Right hindlimb (tissue), 1 donor: ENCODE results near the gene FAM53B.

Experiments
- DNase-seq: peaks from one replicate; pipeline ENCODE4 v3.0.0-alpha.2; 2018

Gene FAM53B

DNA sequence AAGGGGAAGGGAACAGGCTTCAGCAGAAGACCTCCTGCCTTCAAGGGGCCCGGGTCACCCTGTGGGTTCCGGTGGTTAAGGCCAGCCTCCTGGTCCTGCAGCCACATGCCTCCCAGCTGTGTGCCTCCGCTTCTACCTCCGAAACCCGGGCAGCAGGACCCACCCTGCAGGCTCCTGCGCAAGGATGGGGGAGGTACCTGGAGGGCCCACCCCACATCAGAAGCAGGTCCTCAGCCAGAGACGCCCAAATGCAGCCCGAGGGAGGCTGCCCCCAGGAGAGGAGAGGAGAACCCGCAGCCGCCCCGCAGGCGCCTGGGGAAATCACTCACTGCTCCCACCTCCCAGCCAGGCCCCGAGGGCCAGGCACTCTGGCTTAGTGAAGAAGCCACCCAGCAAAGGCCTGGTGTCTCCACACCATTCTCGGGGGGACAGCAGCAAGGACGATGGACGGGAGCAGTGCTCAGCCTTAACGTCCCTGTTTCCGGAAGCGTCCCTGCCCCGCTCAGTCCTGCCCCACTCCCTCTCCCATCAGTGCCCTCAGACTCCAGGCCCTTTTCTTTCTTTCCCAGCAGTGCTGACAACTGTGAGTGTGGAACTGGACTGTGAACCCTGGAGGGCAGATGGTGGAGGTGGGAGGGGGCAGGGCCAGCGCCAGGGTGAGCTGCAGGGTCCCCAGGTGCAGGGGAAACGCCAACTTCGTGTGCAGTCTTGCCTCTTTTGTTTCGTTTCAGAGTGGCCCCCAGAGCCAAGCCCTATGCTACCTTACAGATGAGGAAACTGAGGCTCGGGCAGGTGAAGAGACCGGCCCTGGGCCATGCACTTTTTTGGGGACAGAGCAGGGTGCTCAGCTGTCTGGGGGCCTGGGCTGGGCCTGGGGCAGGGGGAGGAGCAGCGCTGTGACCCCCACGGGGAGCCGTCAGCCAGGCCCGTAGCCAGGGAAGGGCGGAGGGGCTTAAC lies 138.0 kb downstream of the FAM53B start:
- DNase-seq = no peak

GRCh38 chr10:124605481-124605855 lies 138.7 kb downstream of the FAM53B start:
- no peak for DNase-seq

- DNase-seq = no peak
Observed at GRCh38 chr10:124605001-124605370, 139.2 kb downstream of the FAM53B start.

- DNase-seq = no peak
Observed at GRCh38 chr10:124604214-124605000, 139.8 kb downstream of the FAM53B start.

DNA sequence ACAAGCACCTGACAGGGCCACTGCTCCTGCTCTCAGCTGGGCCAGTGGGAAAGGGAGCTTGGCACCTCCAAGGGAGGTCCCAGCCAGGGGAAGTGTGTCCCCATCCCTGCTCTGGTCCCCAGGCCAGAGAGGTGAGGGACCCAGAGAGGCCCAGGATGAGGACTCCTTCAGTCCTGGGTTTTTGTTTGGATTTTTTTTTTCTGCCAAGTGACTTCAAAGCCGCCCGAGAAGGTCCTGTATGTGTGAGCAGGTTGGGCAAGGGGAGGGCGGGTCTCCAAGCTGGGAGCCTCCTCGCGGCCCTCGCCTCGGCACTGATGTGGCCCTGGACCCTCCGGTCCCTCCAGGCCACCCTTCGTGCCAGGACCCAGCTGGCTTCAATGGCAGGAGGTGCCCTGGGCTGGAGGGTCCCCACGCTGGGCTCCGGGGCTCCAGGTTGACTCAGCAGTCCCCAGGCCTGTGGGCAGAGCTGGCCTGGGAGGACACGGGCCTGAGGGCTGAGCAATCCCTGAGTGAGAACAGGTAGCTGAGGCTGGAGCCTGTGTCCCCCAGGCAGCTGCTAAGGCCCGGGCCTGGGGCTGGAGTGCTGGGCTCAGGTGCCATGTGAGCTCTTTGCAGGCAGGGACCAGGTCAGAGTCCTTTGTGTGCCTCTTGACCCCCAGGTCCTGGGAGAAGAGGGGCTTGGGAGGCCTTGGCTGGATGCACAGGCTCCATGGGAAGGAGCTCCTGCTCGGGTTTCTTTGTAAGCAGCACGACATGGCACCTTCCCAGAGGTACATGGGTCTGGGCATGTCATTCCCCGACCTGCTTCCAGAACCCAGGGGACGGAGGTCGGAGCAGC lies 140.6 kb downstream of the FAM53B start:
- no peak for DNase-seq

- no peak for DNase-seq
Observed at GRCh38 chr10:124602646-124603365, 141.4 kb downstream of the FAM53B start.

GRCh38 chr10:124602121-124602561 lies 142.0 kb downstream of the FAM53B start:
- DNase-seq = no peak

DNA sequence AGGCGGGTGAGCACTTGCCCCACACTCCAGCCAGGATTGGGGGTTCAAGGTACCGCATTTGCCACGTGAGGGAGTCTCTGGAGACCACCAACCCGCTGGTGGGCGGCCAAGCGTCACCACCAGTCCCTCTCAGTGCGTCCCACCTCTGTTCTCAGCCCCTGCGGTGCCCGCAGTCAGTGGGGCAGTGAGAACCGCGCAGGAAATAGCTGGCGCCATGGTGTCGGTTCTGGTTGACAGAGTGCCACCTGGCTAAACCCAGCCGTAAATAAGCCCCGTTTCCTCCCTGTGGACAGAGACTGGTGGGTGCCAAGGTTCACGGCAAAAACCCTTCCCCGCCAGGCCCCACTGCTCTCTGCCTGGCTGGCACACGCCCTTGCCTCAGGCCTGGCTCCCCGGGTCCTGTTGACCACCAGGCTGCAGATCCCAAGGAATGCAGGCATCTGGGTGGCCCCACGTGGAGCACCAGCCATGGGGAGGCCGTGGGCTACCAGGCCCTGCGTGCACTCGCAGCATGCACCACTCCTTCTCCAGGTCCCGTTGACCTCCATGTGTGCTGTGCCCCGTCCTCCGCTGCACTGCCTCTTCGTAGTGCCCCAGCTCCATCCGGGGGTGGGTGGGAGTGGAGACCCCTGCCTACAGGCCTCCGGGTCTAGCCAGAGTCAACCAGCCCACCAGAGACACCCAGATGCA lies 142.6 kb downstream of the FAM53B start:
- no peak for DNase-seq

GRCh38 chr10:124601016-124601415 lies 143.2 kb downstream of the FAM53B start:
- no peak for DNase-seq

DNA sequence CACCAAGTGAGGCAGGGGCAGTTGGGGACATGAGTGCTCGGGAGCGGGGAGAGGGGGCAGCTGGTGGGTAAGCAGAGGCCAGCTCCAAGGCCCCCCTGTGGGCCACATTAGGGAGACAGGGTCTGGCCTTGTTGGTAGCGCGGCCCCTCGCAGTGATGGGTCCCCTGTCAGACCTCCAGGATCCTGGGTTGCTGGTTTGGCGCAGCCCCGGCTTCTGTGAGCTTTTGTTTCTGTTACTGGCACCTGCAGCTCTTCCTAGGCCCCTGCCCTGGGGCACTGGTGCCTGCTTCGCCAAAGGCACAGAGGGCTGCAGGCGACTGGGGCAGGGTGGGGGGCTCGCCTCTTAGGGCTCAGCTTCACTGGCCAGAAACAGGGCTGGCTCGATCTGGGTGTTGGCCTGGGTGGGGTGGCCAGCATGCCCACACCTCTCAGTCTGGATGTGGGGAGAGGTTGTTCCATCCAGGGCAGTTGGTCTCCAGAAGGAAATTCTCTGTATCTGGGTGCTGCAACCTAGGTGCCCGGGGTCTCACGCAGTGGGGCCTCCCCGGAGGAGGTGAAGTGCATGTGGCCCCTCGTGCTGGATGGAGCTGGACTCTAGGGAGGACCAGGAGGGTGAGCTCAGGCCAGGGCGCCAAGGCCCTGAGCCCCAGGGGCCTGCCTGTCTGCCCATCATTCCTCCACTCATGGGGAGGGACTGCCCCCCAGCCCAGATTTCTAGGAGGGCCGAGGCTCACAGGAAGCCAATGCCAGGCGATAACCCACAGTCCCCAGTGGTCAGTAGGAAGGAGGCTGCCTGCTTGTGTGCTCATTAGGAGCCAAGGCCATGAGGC lies 143.9 kb downstream of the FAM53B start:
- DNase-seq = no peak

GRCh38 chr10:124599588-124600050 lies 144.6 kb downstream of the FAM53B start:
- DNase-seq = no peak

- no peak for DNase-seq
Observed at GRCh38 chr10:124598773-124599587, 145.2 kb downstream of the FAM53B start.

GRCh38 chr10:124598196-124598595 lies 146.0 kb downstream of the FAM53B start:
- no peak for DNase-seq

DNA sequence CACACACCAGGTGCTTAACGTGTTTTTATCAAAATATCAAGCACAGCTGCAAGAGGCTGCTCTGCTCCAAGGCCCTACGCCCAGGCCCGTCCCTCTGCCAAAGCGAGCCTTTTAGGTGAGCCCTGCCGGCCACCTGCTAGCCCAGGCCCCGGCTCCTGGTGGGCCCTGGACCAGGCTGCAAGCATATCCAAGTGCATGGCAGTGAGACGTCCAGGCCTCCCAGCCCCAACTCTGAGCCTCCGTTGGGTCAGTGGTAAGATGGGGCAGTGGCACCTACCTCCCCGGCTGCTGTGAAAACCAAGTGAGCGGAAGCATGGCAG lies 146.4 kb downstream of the FAM53B start:
- DNase-seq = no peak

- peak; percentile 16 for DNase-seq
Observed at GRCh38 chr10:124596962-124597845, 147.0 kb downstream of the FAM53B start.

- no peak for DNase-seq
Observed at GRCh38 chr10:124596116-124596785, 147.9 kb downstream of the FAM53B start.

DNA sequence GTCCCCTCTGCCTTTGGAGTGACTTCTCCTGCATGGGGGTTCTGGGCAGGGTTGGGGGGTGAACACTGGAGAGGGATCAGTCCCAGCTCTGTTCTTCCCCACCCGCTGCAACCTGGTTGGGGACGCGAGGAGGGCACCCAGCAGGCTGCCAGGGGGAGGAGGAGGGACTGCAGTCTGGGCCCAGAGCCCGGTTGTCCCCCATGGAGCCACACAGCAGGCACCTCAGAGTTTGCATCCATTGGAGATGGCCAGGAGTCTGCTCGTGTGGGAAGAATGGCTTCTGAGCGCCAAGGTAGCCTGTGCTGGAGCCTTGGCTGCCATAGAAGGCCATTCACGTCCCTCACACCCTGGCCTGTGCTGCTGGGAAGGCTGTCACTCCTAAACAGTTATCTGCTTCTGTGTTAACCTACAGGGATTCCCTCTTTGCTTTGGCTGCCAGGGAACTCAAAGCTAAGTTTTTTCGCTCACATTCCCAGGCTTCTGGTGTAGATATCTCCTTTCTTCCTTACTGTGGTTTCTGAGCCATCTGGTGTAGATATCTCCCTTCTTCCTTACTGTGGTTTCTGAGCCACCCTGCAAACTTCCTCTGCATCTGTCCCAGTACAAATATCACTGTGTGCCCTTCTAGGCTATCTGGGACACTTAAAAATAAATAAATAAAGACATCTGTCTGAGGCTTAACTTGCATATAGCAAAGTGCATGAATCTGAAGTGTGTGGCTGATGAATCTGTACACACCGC lies 148.9 kb downstream of the FAM53B start:
- DNase-seq = no peak
